Heart left ventricle (tissue), 16 donors: ENCODE measurements around the gene ACD. TPM values are rescaled to one million over a fixed set of nuclear protein-coding genes. Genes with fewer than 3 reads are reported as not detected.

Source experiments
- ATAC-seq, 4 donors: fragments of 200-7000 bp; cut with Tn5 transposase; one replicate each; pipeline ENCODE4 v1.9.1; 2020 to 2022; ENCODE audit warnings: moderate library complexity in 4 of 4, mild to moderate bottlenecking in 3 of 4, moderate number of reproducible peaks in 1 of 4
- DNase-seq, 5 donors: peaks; one replicate each; pipeline ENCODE4 v3.0.0-alpha.2; 2020
- H3K27ac ChIP-seq, 12 donors: fragments of 200-600 bp; sonication (generic) in 4 of 12; one replicate each; pipeline versions ENCODE4 v1.5.0 to v1.8.0; 2016 to 2022; ENCODE audit warnings: mild to moderate bottlenecking in 2 of 12
- H3K27me3 ChIP-seq, 9 donors: fragments of 200-600 bp; sonication (generic) in 2 of 9; one replicate each; pipeline versions ENCODE4 v1.5.1 to v1.8.0; 2016 to 2022; ENCODE audit warnings: mild to moderate bottlenecking in 3 of 9
- H3K36me3 ChIP-seq, 9 donors: fragments of 200-600 bp; sonication (generic) in 2 of 9; one replicate each; pipeline versions ENCODE4 v1.5.0 to v1.8.0; 2018 to 2022; ENCODE audit warnings: mild to moderate bottlenecking in 2 of 9
- H3K4me1 ChIP-seq, 12 donors: fragments of 200-600 bp; sonication (generic) in 4 of 12; one replicate each; pipeline versions ENCODE4 v1.5.0 to v1.8.0; 2016 to 2022; ENCODE audit warnings: mild to moderate bottlenecking in 3 of 12
- H3K4me3 ChIP-seq, 12 donors: fragments of 200-600 bp; sonication (generic) in 4 of 12; one replicate each; pipeline versions ENCODE4 v1.5.0 to v1.8.0; 2017 to 2022; ENCODE audit warnings: mild to moderate bottlenecking in 9 of 12, moderate library complexity in 4 of 12
- H3K9me3 ChIP-seq, 12 donors: fragments of 200-600 bp; sonication (generic) in 4 of 12; one replicate each; pipeline versions ENCODE4 v1.5.0 to v1.8.0; 2016 to 2022; ENCODE audit warnings: mild to moderate bottlenecking in 1 of 12
- POLR2A ChIP-seq, 2 donors: fragments of 450-650 bp; IDR thresholded peaks; one replicate each; pipeline ENCODE4 v1.6.1; 2017; ENCODE audit warnings: antibody characterized with exemption in 2 of 2, mild to moderate bottlenecking in 2 of 2, moderate library complexity in 2 of 2
- WGBS, 4 donors: extraction: QIAGEN DNeasy Blood & Tissue Kit in 2 of 4; methylation state at CpG; one replicate each; pipeline versions ENCODE4 v1.1.5 to v1.1.7; 2013 to 2018; 5-methylcytosine and 5-hydroxymethylcytosine counted together
- intact Hi-C, 10 donors: fragments of 100-400 bp; cut with DNase I; formaldehyde crosslinking; loops; one replicate each; pipeline versions ENCODE4 v1.11.1 to v1.14.2; 2022
- polyA plus RNA-seq, 2 donors: library from polyadenylated mRNA; stranded (reverse); fragments of 200-250 nt; gene quantifications; one replicate each; pipeline ENCODE4 v1.2.3, GENCODE V29; 2013
- total RNA-seq, 9 donors: library from RNA; depleted of rRNA in 2 of 9; stranded (reverse); fragments of >200 nt in 2 of 9; fragmentation: NEBNext Ultra II Directional in 3 of 9; extraction: Animal tissue kit (Norgen Biotek cat#: 25700) in 3 of 9; gene quantifications; one replicate each; pipeline versions ENCODE4 v1.1.0 to v1.2.4, GENCODE V29; 2016 to 2023
- TF ChIP-seq, protein P1 (sequence below), 12 donors: fragments of 200-600 bp; sonication (generic) in 4 of 12; IDR thresholded peaks; one replicate each; pipeline versions ENCODE4 v1.5.0 to v1.8.0; 2018 to 2022; ENCODE audit warnings: antibody characterized with exemption in 12 of 12, mild to moderate bottlenecking in 5 of 12
- donor health status: ischemic (EF 13 %, LVEDD 7.1; RV severe dilation, severe dysfunction).
- donor health status: healthy with polysubstance abuse.
- donor health status: DM: no; HTN: yes; CAD: no.
- donor health status: DM: no; HTN: no; CAD: no.
- donor health status: ischemic (EF 25% LVEDD 6.9; RV normal size, moderate dysfunction).
- donor health status: ischemic (EF 25% LVEDD 5.7; RV mildly dilated, moderate dysfunction).
- donor health status: healthy.
- donor health status: DM: yes; HTN: yes; CAD: no.
- donor health status: ischemic (EF 35%, LVEDD 5.7; RV mildly dilated, moderate dysfunction).
- donor health status: nonischemic (EF 11% LVEDD 7.7; RV severe dilation, severe dysfunction).
- donor health status: DM: yes; HTN: yes; CAD: no.
- donor health status: PGD.
- donor health status: ischemic (EF 29% LVEDD 5.4; RV normal size, mild dysfunction).
- donor health status: nonischemic (EF 23%, LVEDD 6.1; RV moderate dilation, normal function).

The ACD gene
- total and polyA plus RNA-seq, 11 donors = 6.2 to 19.9 (median 9.5) TPM

DNA sequence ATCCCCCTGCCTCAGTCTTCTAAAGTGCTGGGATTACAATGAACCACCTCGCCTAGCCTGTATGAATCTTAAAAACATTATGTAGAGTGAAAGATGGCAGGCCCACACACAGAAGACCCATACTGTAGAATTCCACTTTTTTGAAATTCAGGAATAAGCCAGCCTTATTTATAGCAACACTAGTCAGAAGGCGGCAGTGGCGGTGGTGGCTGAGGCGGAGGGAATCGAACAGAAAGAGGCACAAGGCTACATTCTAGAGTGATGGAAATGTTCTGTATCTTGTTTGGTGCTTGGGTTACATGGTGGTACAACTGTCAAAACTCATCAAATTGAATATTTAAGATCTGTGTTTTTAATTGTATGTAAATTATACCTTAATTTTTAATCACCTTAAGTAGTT is 47.7 kb upstream of the ACD start:
- DNase-seq (no peak), ATAC-seq (no peak)
- intact Hi-C loops = no loop called here
- Histone ChIP-seq H3K4me1 (peaks cover 0 to 16% (median 3%) of the 10 kb centered on the region in 12 donors), H3K4me3 (no peak overlapping the region), H3K27ac (no peak overlapping the region), H3K27me3 (no peaks in the 10 kb centered on the region), H3K9me3 (no peaks in the 10 kb centered on the region), H3K36me3 (peaks cover 0 to 3% (median 0%) of the 10 kb centered on the region in 9 donors)
- no peak for TF ChIP-seq POLR2A (IDR thresholded peaks at IDR 0.05)
- TF ChIP-seq, protein P1, sequence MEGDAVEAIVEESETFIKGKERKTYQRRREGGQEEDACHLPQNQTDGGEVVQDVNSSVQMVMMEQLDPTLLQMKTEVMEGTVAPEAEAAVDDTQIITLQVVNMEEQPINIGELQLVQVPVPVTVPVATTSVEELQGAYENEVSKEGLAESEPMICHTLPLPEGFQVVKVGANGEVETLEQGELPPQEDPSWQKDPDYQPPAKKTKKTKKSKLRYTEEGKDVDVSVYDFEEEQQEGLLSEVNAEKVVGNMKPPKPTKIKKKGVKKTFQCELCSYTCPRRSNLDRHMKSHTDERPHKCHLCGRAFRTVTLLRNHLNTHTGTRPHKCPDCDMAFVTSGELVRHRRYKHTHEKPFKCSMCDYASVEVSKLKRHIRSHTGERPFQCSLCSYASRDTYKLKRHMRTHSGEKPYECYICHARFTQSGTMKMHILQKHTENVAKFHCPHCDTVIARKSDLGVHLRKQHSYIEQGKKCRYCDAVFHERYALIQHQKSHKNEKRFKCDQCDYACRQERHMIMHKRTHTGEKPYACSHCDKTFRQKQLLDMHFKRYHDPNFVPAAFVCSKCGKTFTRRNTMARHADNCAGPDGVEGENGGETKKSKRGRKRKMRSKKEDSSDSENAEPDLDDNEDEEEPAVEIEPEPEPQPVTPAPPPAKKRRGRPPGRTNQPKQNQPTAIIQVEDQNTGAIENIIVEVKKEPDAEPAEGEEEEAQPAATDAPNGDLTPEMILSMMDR (IDR thresholded peaks at IDR 0.05) = no peak
- WGBS, 4 donors = 97 to 99% (median 98%) methylated on average over 5 of the region's 5 CpGs

DNA sequence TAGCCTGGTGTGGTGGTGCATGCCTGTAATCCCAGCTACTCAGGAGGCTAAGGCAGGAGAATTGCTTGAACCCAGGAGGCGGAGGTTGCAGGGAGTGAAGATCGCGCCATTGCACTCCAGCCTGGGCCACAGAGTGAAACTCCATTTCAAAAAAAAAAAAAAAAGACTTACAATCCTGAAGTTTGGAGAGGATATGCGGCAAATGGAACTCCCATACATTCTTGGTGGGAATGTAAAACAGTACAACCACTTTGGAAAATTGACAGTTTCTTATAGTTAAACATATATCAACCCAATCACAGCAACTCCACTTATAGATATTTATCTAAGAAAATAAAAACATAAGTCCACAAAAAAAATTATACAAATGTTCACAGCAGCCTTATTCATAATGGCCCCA is 47.1 kb upstream of the ACD start:
- ATAC-seq (no peak), DNase-seq (no peak)
- H3K36me3 ChIP-seq = peaks cover 0 to 3% (median 0%) of the 10 kb centered on the region in 9 donors
- 86 to 100% (median 97%) methylated on average over 4 of the region's 4 CpGs for WGBS, 4 donors
- TF ChIP-seq, protein P1 (IDR thresholded peaks at IDR 0.05) = no peak
- TF ChIP-seq POLR2A (IDR thresholded peaks at IDR 0.05) = no peak
- no peaks in the 10 kb centered on the region for H3K9me3 ChIP-seq
- no peaks in the 10 kb centered on the region for H3K27me3 ChIP-seq
- intact Hi-C loops = no loop called here
- H3K4me3 ChIP-seq = no peak overlapping the region
- peaks cover 0 to 16% (median 3%) of the 10 kb centered on the region in 12 donors for H3K4me1 ChIP-seq
- no peak overlapping the region for H3K27ac ChIP-seq

DNA sequence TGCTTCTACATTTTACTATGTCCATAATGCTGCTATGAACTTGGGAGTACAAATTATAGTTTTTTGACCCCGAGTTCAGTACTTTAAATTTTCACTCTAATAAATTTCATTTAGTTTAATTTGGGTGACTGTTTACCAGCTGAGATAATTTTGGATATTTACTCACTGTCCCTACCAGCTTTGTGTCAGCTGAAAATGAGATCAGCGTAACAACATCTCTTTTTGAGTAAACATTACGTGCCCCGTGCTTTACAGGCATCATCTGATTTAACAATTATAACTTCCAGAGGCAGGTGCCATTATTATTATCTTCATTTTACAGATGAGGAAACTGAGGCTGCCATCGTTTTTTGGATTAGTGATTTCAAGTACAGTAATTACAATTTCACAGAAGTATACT is 44.0 kb upstream of the ACD start:
- Histone ChIP-seq H3K36me3 (peaks cover 0 to 5% (median 0%) of the 10 kb centered on the region in 9 donors), H3K4me3 (no peak overlapping the region), H3K9me3 (peaks cover 0 to 5% (median 0%) of the 10 kb centered on the region in 12 donors), H3K27me3 (no peaks in the 10 kb centered on the region), H3K27ac (peak overlapping the region in 1 of 12 donors; percentile 6), H3K4me1 (peaks cover 0 to 16% (median 3%) of the 10 kb centered on the region in 12 donors)
- intact Hi-C loops = no loop called here
- no peak for TF ChIP-seq POLR2A (IDR thresholded peaks at IDR 0.05)
- TF ChIP-seq, protein P1 (IDR thresholded peaks at IDR 0.05) = no peak
- 87 to 96% (median 93%) methylated on average over 5 of the region's 5 CpGs for WGBS, 4 donors
- DNase-seq (no peak), ATAC-seq (no peak)

DNA sequence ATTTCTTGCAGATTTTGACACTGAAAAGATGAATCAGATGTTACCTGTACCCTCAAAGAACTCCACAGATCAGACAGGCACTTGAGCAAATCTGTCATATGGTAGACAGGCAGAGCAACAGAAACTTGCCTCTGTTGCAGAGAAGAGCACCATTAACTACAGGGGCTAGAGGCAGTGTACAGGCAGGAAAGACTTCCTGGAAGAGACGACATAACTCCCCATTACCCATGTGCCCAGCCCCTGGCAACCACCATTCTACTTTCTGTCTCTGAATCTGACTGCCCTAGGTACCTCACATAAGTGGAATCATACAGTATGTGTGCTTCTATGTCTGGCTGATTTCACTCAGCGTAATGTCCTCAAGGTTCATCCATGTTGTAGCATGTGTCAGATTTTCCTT is 43.6 kb upstream of the ACD start:
- peaks cover 0 to 8% (median 0%) of the 10 kb centered on the region in 12 donors for H3K9me3 ChIP-seq
- no peak for ATAC-seq
- peaks cover 0 to 16% (median 3%) of the 10 kb centered on the region in 12 donors for H3K4me1 ChIP-seq
- peak overlapping the region in 2 of 12 donors; percentile 5 to 6 for H3K27ac ChIP-seq
- intact Hi-C loops = no loop called here
- H3K36me3 ChIP-seq = peaks cover 0 to 7% (median 0%) of the 10 kb centered on the region in 9 donors
- no peak for DNase-seq
- no peaks in the 10 kb centered on the region for H3K27me3 ChIP-seq
- H3K4me3 ChIP-seq = no peak overlapping the region
- TF ChIP-seq, protein P1 (IDR thresholded peaks at IDR 0.05) = no peak
- no peak for TF ChIP-seq POLR2A (IDR thresholded peaks at IDR 0.05)
- 71 to 93% (median 75%) methylated on average over 2 of the region's 2 CpGs for WGBS, 4 donors
